GM18867 (cell line): ENCODE data around the gene RBM19.

Experiments
- ATAC-seq: cut with Tn5 transposase; IDR thresholded peaks from one replicate; pipeline ENCODE4 v1.9.1; 2021; ENCODE audit warnings: mild to moderate bottlenecking, moderate library complexity; ENCODE audit not compliant: unreplicated experiment

The RBM19 gene

GRCh38 chr12:113957627-113958026, 8.5 kb downstream of the RBM19 start:
- no peak for ATAC-seq

- no peak for ATAC-seq
These were observed 10.8 kb downstream of the RBM19 start for GRCh38 chr12:113955109-113955970.

GRCh38 chr12:113954547-113954946, 11.6 kb downstream of the RBM19 start:
- no peak for ATAC-seq

- no peak for ATAC-seq
These were observed 15.3 kb downstream of the RBM19 start for GRCh38 chr12:113950873-113951272.

- no peak for ATAC-seq
These were observed 16.5 kb downstream of the RBM19 start for GRCh38 chr12:113949321-113950305.

GRCh38 chr12:113948151-113948914, 17.8 kb downstream of the RBM19 start:
- ATAC-seq = no peak

GRCh38 chr12:113946175-113946574, 19.9 kb downstream of the RBM19 start:
- ATAC-seq = no peak

- ATAC-seq = no peak
These were observed 20.7 kb downstream of the RBM19 start for GRCh38 chr12:113945174-113946173.

- ATAC-seq = no peak
These were observed 23.9 kb downstream of the RBM19 start for GRCh38 chr12:113942209-113942608.

- ATAC-seq = no peak
These were observed 25.0 kb downstream of the RBM19 start for GRCh38 chr12:113941208-113941486.

- ATAC-seq = no peak
These were observed 25.5 kb downstream of the RBM19 start for GRCh38 chr12:113940357-113941207.

- ATAC-seq = no peak
These were observed 26.3 kb downstream of the RBM19 start for GRCh38 chr12:113939867-113940266.

GRCh38 chr12:113938471-113938870, 27.7 kb downstream of the RBM19 start:
- ATAC-seq = no peak

GRCh38 chr12:113936460-113936859, 29.7 kb downstream of the RBM19 start:
- ATAC-seq = no peak

- ATAC-seq = no peak
These were observed 30.7 kb downstream of the RBM19 start for GRCh38 chr12:113935459-113935858.

- ATAC-seq = no peak
These were observed 31.2 kb downstream of the RBM19 start for GRCh38 chr12:113934946-113935345.

GRCh38 chr12:113934060-113934814, 31.9 kb downstream of the RBM19 start:
- no peak for ATAC-seq

GRCh38 chr12:113933201-113933786, 32.8 kb downstream of the RBM19 start:
- no peak for ATAC-seq
